ENCODE measurements around the gene ZNRF3. TPM values are rescaled to one million over a fixed set of nuclear protein-coding genes. Genes with fewer than 3 reads are reported as not detected.

Gene ZNRF3
- total and polyA plus RNA-seq, 8 donors = 2.4 to 6.8 (median 3.9) TPM

- FAIRE-seq (no peak), DNase-seq (no peak), ATAC-seq (peak; percentile 6 to 25 (median 17))
- no peak for TF ChIP-seq CTCF (IDR thresholded peaks at IDR 0.05)
- peaks cover 16 to 33% (median 22%) of the 10 kb centered on the region in 3 donors for H3K4me1 ChIP-seq
- WGBS, 2 donors = 5 to 6% methylated on average over 20 of the region's 20 CpGs
- peak overlapping the region; percentile 62 to 89 (median 82) for H3K27ac ChIP-seq
- no peaks in the 10 kb centered on the region for H3K9me3 ChIP-seq
- H3K27me3 ChIP-seq = no peaks in the 10 kb centered on the region
- intact Hi-C loops (cut with DNase I) = no loop called here
- no peaks in the 10 kb centered on the region for H3K36me3 ChIP-seq
- peak overlapping the region in 3 of 4 donors; percentile 25 to 44 (median 43) for H3K4me3 ChIP-seq
These were observed 146.7 kb downstream of the ZNRF3 start for GRCh38 chr22:29030016-29030617.

- peak overlapping the region in 3 of 4 donors; percentile 25 to 44 (median 43) for H3K4me3 ChIP-seq
- H3K27ac ChIP-seq = peak overlapping the region; percentile 62 to 89 (median 82)
- peaks cover 16 to 33% (median 22%) of the 10 kb centered on the region in 3 donors for H3K4me1 ChIP-seq
- 0 to 3% methylated on average over 22 to 32 of the region's 32 CpGs for WGBS, 2 donors
- ATAC-seq (peak; percentile 85 to 93 (median 92)), FAIRE-seq (no peak), DNase-seq (peak; percentile 88 to 94 (median 92))
- TF ChIP-seq CTCF (IDR thresholded peaks at IDR 0.05) = no peak
- H3K36me3 ChIP-seq = no peaks in the 10 kb centered on the region
- H3K27me3 ChIP-seq = no peaks in the 10 kb centered on the region
- intact Hi-C loops (cut with DNase I) = no loop called here
- H3K9me3 ChIP-seq = no peaks in the 10 kb centered on the region
These were observed 147.3 kb downstream of the ZNRF3 start for GRCh38 chr22:29030618-29031226.

GRCh38 chr22:29031227-29032011 lies 148.0 kb downstream of the ZNRF3 start:
- FAIRE-seq (no peak), DNase-seq (peak; percentile 42 to 73 (median 67)), ATAC-seq (peak; percentile 61 to 80 (median 68))
- no peaks in the 10 kb centered on the region for H3K36me3 ChIP-seq
- peaks cover 16 to 33% (median 22%) of the 10 kb centered on the region in 3 donors for H3K4me1 ChIP-seq
- H3K4me3 ChIP-seq = peak overlapping the region in 2 of 4 donors; percentile 43 to 44
- no peaks in the 10 kb centered on the region for H3K27me3 ChIP-seq
- no peaks in the 10 kb centered on the region for H3K9me3 ChIP-seq
- H3K27ac ChIP-seq = peak overlapping the region; percentile 62 to 89 (median 82)
- intact Hi-C loops (cut with DNase I) = no loop called here
- 46% methylated on average over 18 of the region's 18 CpGs for WGBS, 2 donors
- TF ChIP-seq CTCF (IDR thresholded peaks at IDR 0.05) = no peak

- H3K27ac ChIP-seq = peak overlapping the region; percentile 62 to 89 (median 82)
- intact Hi-C loops (cut with DNase I) = no loop called here
- DNase-seq (peak in 2 of 6 donors; percentile 16 to 35), ATAC-seq (no peak), FAIRE-seq (no peak)
- H3K4me3 ChIP-seq = no peak overlapping the region
- H3K4me1 ChIP-seq = peaks cover 16 to 33% (median 22%) of the 10 kb centered on the region in 3 donors
- WGBS, 2 donors = 64 to 66% methylated on average over 8 of the region's 8 CpGs
- H3K36me3 ChIP-seq = no peaks in the 10 kb centered on the region
- no peak for TF ChIP-seq CTCF (IDR thresholded peaks at IDR 0.05)
- H3K27me3 ChIP-seq = no peaks in the 10 kb centered on the region
- H3K9me3 ChIP-seq = no peaks in the 10 kb centered on the region
These were observed 148.7 kb downstream of the ZNRF3 start for GRCh38 chr22:29032014-29032475.
